ENCODE measurements around the gene NNMT.

Gene NNMT

DNA sequence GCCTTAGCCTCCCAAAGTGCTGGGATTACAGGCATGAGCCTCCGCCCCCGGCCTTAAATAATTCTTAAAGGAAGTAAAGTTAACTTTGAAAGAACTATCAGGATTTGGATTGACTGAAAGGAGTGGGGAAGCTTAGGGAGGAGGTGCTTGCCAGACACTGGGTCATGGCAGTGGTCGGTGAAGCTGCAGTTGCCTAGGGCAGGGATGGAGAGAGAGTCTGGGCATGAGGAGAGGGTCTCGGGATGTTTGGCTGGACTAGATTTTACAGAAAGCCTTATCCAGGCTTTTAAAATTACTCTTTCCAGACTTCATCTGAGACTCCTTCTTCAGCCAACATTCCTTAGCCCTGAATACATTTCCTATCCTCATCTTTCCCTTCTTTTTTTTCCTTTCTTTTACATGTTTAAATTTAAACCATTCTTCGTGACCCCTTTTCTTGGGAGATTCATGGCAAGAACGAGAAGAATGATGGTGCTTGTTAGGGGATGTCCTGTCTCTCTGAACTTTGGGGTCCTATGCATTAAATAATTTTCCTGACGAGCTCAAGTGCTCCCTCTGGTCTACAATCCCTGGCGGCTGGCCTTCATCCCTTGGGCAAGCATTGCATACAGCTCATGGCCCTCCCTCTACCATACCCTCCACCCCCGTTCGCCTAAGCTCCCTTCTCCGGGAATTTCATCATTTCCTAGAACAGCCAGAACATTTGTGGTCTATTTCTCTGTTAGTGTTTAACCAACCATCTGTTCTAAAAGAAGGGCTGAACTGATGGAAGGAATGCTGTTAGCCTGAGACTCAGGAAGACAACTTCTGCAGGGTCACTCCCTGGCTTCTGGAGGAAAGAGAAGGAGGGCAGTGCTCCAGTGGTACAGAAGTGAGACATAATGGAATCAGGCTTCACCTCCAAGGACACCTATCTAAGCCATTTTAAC, at the start of gene NNMT:
Gene NNMT (plus strand): TSS at position 724 of the 929 bp plus-strand sequence. CDS start 158 bp downstream, at position 882.
- no peak within 1 kb of the TSS for H3K4me3 Mint-ChIP-seq
- H3K4me1 Mint-ChIP-seq, result peaks cover 20% of the 10 kb centered on the region
- H3K36me3 Mint-ChIP-seq (ENCODE audit: low read depth), result peaks cover 4% of the 10 kb centered on the region
- H3K9me3 Mint-ChIP-seq, result peaks cover 19% of the 10 kb centered on the region
- peak within 1 kb of the TSS; percentile 58 to 88 (median 79) for H3K27ac Mint-ChIP-seq
- TF ChIP-seq, protein P1, sequence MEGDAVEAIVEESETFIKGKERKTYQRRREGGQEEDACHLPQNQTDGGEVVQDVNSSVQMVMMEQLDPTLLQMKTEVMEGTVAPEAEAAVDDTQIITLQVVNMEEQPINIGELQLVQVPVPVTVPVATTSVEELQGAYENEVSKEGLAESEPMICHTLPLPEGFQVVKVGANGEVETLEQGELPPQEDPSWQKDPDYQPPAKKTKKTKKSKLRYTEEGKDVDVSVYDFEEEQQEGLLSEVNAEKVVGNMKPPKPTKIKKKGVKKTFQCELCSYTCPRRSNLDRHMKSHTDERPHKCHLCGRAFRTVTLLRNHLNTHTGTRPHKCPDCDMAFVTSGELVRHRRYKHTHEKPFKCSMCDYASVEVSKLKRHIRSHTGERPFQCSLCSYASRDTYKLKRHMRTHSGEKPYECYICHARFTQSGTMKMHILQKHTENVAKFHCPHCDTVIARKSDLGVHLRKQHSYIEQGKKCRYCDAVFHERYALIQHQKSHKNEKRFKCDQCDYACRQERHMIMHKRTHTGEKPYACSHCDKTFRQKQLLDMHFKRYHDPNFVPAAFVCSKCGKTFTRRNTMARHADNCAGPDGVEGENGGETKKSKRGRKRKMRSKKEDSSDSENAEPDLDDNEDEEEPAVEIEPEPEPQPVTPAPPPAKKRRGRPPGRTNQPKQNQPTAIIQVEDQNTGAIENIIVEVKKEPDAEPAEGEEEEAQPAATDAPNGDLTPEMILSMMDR (IDR thresholded peaks at IDR 0.05; ENCODE audit: unreplicated experiment in 3 of 3), result no peak
- no peaks in the 10 kb centered on the region for H3K27me3 Mint-ChIP-seq (ENCODE audit: low read depth)

DNA sequence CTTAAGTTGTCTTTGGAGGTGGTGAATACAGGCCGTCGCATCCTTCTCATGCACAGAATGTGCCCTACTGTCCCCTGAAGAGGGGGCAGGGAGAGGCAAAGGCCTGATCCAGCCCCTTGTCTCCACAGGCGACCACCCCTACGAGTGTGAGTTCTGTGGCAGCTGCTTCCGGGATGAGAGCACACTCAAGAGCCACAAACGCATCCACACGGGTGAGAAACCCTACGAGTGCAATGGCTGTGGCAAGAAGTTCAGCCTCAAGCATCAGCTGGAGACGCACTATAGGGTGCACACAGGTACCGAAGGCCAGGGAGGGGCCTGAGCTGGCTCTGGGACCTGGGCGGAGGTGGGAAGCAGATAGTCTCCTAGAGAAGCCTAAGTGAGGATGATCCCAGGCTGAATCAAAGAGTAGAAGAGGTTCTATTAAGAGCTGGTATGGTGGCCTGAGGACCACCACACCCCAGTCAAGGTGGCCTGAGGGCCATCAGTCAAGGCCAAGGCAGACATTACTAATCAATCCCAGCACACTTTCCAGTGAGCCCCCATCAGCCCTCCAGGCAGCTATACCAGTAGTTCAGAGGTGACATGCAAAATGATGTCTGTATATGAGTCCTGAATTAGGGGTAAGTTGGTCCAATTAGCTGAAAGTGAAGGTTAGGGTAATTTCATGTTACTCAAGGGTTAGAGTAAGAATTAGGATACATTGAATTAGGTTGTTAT, 49.0 kb upstream of the NNMT start:
- Mint-ChIP-seq H3K27me3 (ENCODE audit: low read depth) (peaks cover 53% of the 10 kb centered on the region), H3K4me1 (peaks cover 17% of the 10 kb centered on the region), H3K4me3 (no peak overlapping the region), H3K9me3 (no peaks in the 10 kb centered on the region), H3K36me3 (ENCODE audit: low read depth) (peaks cover 3% of the 10 kb centered on the region), H3K27ac (no peak overlapping the region)
- TF ChIP-seq, protein P1 (IDR thresholded peaks at IDR 0.05; ENCODE audit: unreplicated experiment in 3 of 3), result no peak

DNA sequence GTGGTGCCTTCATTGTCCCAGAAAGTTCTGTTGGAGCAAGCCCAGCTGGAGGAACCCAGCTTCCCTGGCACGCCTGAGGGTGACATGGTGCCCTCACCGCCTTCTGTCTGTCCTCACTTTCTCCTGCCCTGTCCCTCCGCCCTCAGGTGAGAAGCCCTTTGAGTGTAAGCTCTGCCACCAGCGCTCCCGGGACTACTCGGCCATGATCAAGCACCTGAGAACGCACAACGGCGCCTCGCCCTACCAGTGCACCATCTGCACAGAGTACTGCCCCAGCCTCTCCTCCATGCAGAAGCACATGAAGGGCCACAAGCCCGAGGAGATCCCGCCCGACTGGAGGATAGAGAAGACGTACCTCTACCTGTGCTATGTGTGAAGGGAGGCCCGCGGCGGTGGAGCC, 46.0 kb upstream of the NNMT start:
- Mint-ChIP-seq H3K27me3 (ENCODE audit: low read depth) (peaks cover 52% of the 10 kb centered on the region), H3K36me3 (ENCODE audit: low read depth) (peaks cover 3% of the 10 kb centered on the region), H3K4me1 (peaks cover 16% of the 10 kb centered on the region), H3K9me3 (no peaks in the 10 kb centered on the region), H3K4me3 (no peak overlapping the region), H3K27ac (no peak overlapping the region)
- TF ChIP-seq, protein P1 (IDR thresholded peaks at IDR 0.05; ENCODE audit: unreplicated experiment in 3 of 3), result no peak

DNA sequence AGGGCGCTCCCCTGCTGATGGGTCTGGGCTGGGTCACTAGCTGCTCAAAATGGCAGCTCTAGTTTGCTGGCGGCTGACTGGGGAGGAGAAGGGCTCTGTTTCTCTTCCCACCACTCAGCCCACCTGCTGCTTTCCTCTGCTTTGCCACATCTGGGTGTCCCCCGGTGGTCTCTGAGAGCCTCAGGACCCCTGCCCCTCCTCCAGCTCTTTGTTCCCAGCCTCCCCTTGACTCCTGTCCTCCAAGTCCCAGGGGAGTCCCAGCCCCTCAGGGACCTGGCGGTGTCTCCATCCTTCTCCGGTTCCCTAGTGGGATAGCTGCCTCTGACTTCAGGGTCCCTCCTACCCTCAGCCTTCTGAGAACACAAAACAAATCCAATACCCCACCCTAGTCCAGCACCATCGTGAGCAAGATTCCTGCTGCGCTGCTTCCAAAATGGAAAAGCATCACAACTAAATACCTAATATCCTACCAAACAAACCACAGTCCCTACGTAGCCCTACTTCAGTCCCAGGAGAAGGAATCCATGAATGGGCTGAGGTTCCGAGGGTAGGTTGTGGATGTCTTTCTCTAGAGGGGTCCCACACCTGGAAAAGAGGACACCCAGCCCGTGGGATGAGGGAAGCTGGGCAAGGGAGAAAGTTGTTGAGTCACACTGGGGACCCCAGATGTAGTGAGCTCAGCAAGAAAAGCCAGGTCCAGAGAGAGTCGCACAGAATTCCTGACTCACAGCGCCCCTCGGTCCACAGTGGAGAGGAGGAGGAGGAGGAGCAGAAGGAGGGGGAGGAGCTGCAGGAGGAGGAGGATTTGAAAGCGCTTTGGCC, 45.0 kb upstream of the NNMT start:
- peaks cover 3% of the 10 kb centered on the region for H3K36me3 Mint-ChIP-seq (ENCODE audit: low read depth)
- peaks cover 53% of the 10 kb centered on the region for H3K27me3 Mint-ChIP-seq (ENCODE audit: low read depth)
- TF ChIP-seq, protein P1 (IDR thresholded peaks at IDR 0.05; ENCODE audit: unreplicated experiment in 3 of 3), result no peak
- H3K9me3 Mint-ChIP-seq, result no peaks in the 10 kb centered on the region
- H3K4me3 Mint-ChIP-seq, result no peak overlapping the region
- H3K27ac Mint-ChIP-seq, result peak overlapping the region in 1 of 3 experiments; percentile 79
- peaks cover 16% of the 10 kb centered on the region for H3K4me1 Mint-ChIP-seq

DNA sequence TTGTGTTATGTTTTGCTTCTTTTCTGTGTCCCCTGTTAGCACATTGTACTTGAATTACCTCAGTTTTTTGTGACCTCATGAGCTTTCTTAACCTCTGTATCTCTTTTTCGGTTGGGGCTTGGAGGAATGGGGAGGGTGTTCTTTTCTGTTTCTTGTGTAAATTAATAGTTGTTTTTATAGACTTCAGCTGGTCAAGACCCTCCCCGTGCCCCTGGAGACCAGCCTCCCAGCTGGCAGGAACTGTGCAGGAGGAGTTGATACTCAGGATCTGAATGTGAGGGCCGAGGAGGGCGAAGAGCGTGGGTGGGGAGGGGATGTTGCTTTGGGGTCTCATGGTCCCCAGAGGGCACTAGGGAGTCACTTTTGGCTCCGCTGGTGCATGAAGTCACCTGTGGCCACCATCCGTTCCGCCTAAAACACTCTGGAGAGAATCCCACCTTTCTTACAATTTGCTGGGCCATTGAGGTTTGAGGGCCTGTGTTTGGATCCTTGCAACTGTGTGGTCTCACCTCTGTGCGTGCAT, 44.3 kb upstream of the NNMT start:
- Mint-ChIP-seq H3K36me3 (ENCODE audit: low read depth) (peaks cover 3% of the 10 kb centered on the region), H3K27ac (peak overlapping the region in 1 of 3 experiments; percentile 79), H3K4me3 (no peak overlapping the region), H3K27me3 (ENCODE audit: low read depth) (peaks cover 48% of the 10 kb centered on the region), H3K9me3 (no peaks in the 10 kb centered on the region), H3K4me1 (peaks cover 16% of the 10 kb centered on the region)
- TF ChIP-seq, protein P1 (IDR thresholded peaks at IDR 0.05; ENCODE audit: unreplicated experiment in 3 of 3), result no peak

Data from nephron (organoid).